WERI-Rb-1 (cell line): Measurements from ENCODE around the gene MAMDC2.
A peak's percentile ranks its signal among the peaks of the same experiment; 100 is the strongest.

ENCODE experiments used
- DNase-seq: peaks from one replicate; pipeline ENCODE4 v3.0.0-alpha.2; 2020
- H3K27ac ChIP-seq: fragments of 250-450 bp; sonication (Bioruptor Pico); 2 replicates; pipeline ENCODE4 v1.5.1; 2020; ENCODE audit warnings: mild to moderate bottlenecking, moderate library complexity
- H3K27me3 ChIP-seq: fragments of 250-450 bp; sonication (Bioruptor Pico); 2 replicates; pipeline ENCODE4 v1.5.1; 2021; ENCODE audit warnings: mild to moderate bottlenecking, low read depth, moderate library complexity; ENCODE audit not compliant: insufficient read depth, severe bottlenecking
- H3K36me3 ChIP-seq: fragments of 250-450 bp; sonication (Bioruptor Pico); 2 replicates; pipeline ENCODE4 v1.5.1; 2020; ENCODE audit warnings: mild to moderate bottlenecking, moderate library complexity
- H3K4me3 ChIP-seq: 2 replicates; pipeline ENCODE4 v1.5.1; 2011; ENCODE audit warnings: low read depth, mild to moderate bottlenecking, control low read depth, low read length
- H3K9me3 ChIP-seq: fragments of 250-450 bp; sonication (Bioruptor Pico); 2 replicates; pipeline ENCODE4 v1.5.1; 2021; ENCODE audit warnings: mild to moderate bottlenecking, moderate library complexity; ENCODE audit not compliant: severe bottlenecking
- TF ChIP-seq, protein P1 (sequence below): IDR thresholded peaks from 2 replicates; pipeline ENCODE4 v1.5.1; 2011; ENCODE audit warnings: low read depth, mild to moderate bottlenecking, control low read depth, inconsistent platforms, low read length

The MAMDC2 gene

DNA sequence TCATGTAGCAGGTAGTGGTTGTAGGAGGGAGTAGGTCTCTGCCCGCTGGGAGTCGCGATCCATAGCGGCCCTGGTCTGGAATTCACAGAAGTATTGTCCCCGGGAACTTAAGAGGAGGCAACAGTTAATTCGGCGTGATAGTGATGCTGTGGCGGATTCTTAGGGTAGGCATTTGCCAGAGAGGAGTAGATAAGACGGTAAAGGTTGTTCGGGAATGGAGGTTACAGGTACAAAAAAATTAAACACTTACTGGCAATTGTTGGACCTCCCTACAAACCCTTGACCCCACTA, 215.8 kb downstream of the MAMDC2 start:
- Histone ChIP-seq H3K4me3 (peak overlapping the region; percentile 79), H3K27ac (peak overlapping the region; percentile 92), H3K36me3 (peaks cover 41% of the 10 kb centered on the region), H3K9me3 (no peaks in the 10 kb centered on the region), H3K27me3 (no peaks in the 10 kb centered on the region)
- no peak for DNase-seq
- TF ChIP-seq, protein P1, sequence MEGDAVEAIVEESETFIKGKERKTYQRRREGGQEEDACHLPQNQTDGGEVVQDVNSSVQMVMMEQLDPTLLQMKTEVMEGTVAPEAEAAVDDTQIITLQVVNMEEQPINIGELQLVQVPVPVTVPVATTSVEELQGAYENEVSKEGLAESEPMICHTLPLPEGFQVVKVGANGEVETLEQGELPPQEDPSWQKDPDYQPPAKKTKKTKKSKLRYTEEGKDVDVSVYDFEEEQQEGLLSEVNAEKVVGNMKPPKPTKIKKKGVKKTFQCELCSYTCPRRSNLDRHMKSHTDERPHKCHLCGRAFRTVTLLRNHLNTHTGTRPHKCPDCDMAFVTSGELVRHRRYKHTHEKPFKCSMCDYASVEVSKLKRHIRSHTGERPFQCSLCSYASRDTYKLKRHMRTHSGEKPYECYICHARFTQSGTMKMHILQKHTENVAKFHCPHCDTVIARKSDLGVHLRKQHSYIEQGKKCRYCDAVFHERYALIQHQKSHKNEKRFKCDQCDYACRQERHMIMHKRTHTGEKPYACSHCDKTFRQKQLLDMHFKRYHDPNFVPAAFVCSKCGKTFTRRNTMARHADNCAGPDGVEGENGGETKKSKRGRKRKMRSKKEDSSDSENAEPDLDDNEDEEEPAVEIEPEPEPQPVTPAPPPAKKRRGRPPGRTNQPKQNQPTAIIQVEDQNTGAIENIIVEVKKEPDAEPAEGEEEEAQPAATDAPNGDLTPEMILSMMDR, result no peak

DNA sequence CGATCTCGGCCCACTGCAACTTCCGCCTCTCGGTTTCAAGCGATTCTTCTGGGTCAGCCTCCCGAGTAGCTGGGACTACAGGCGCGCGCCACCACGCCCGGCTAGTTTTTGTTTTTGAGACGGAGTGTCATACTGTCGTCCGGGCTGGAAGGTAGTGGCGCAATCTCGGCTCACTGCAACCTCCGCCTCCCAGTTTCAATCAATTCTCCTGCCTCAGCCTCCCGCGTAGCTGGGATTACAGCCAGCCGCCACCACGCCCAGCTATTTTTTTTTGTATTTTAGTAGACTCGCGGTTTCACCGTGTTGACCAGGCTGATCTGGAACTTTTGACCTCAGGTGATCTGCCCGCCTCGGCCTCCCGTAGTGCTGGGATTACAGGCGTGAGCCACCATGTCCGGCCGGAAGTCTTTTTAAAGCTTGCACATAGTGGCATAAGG, 216.4 kb downstream of the MAMDC2 start:
- Histone ChIP-seq H3K27me3 (no peaks in the 10 kb centered on the region), H3K4me3 (peak overlapping the region; percentile 79), H3K9me3 (no peaks in the 10 kb centered on the region), H3K36me3 (peaks cover 47% of the 10 kb centered on the region), H3K27ac (no peak overlapping the region)
- DNase-seq, result no peak
- TF ChIP-seq, protein P1, result no peak

DNA sequence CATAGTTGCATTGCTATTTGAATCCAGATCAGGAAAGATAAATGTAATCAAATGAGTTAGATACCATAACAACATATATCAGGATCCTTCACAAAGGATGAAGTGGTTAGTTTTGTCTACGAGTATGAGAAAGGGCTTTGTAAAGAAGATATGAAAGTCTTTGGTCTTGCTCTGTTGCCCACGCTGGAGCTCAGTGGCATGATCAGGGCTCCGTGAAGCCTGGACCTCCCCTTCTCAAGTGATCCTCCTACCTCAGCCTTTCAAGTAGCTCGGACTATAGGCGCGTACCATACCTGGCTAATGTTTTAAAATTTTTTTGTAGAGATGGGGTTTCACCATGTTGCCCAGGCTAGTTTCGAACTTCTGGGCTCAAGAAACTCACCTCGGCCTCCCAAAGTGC, 217.0 kb downstream of the MAMDC2 start:
- Histone ChIP-seq H3K9me3 (no peaks in the 10 kb centered on the region), H3K27ac (no peak overlapping the region), H3K36me3 (peaks cover 53% of the 10 kb centered on the region), H3K4me3 (no peak overlapping the region), H3K27me3 (no peaks in the 10 kb centered on the region)
- TF ChIP-seq, protein P1, result no peak
- DNase-seq, result no peak

DNA sequence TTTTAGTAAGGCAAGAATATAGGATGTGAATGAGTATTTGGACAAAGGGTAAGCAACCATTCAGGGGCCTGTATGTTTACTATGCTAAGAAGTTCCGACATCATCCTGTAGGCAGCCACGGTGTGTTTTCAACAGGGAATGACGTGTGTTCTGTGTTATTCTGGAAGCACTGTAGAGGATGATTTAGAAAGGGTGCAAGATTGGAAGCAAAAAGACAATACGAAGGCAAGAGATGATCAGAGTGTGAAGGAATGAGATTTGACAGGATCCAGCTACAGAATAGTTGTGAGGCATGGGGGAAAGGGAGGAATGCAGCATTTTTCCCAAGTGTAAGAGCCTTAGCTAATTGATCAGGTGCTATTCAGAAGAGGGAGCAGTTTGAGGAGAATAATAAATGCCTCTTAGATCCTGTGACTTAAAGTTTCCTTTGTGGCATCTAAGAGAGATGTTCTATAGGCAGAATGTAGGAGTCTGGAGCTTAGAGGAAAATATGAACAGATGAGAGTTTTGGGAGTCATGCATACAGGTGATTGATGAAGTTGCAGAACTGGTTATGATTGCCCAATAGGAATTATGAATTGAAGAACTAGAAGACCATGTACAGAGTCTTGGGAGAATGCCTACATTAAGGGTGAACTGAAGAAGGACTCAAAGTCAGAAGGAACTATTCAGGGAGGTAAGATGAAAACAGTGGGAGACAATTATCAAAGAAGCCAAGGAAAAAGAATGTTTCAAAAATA, 217.7 kb downstream of the MAMDC2 start:
- no peak overlapping the region for H3K4me3 ChIP-seq
- no peak overlapping the region for H3K27ac ChIP-seq
- no peaks in the 10 kb centered on the region for H3K27me3 ChIP-seq
- no peaks in the 10 kb centered on the region for H3K9me3 ChIP-seq
- peaks cover 60% of the 10 kb centered on the region for H3K36me3 ChIP-seq
- no peak for DNase-seq
- TF ChIP-seq, protein P1, result no peak

DNA sequence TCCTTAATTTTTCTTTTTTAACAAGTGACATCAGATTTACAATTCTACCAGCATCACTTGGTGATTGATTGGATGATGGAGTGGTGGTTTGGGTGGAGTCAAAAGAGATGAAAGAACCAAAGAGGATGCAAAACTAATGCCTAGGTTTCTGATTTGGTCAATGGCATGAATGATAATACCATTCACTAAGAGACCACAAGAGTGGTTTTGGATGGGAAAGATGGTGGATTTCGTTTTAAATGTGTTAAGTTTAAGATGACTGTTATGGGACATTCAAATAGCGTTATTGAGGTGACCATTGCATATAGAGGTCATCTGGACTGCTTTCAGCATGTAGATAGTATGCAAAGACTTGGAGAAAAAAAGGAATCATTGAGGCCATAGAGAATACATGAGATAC, 218.7 kb downstream of the MAMDC2 start:
- H3K36me3 ChIP-seq, result peaks cover 68% of the 10 kb centered on the region
- TF ChIP-seq, protein P1, result no peak
- no peaks in the 10 kb centered on the region for H3K9me3 ChIP-seq
- no peak for DNase-seq
- no peak overlapping the region for H3K27ac ChIP-seq
- H3K4me3 ChIP-seq, result no peak overlapping the region
- no peaks in the 10 kb centered on the region for H3K27me3 ChIP-seq

DNA sequence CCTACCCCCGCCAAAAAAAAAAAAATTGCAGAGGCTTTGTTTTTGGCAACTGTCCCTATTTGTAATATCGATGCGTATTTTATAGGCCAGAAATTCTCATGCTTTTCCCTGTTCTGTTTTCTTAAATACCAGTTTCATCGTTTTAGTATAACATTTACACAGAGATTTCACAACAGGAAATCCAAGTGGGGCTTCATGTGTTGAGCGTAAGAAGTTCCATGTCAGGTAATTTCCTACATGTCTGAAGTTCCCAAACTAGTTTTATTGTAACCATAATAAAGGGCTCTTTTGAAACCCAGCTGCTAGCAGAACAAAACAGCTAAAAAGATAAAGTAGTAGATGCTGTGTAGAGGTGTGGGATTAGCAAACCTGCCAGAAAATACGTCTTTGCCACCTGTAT, 219.3 kb downstream of the MAMDC2 start:
- no peak overlapping the region for H3K27ac ChIP-seq
- TF ChIP-seq, protein P1, result no peak
- DNase-seq, result no peak
- H3K4me3 ChIP-seq, result no peak overlapping the region
- H3K36me3 ChIP-seq, result peaks cover 74% of the 10 kb centered on the region
- H3K9me3 ChIP-seq, result no peaks in the 10 kb centered on the region
- no peaks in the 10 kb centered on the region for H3K27me3 ChIP-seq
